Midbrain (tissue), 1 donor: ENCODE data around the gene GBE1.
"Not testable (repeated sequence)": the region's sequence is repeated elsewhere in the genome, so short reads cannot be mapped to it uniquely, and the experiment has no call there.

Experiments used
- DNase-seq: peaks from one replicate; lab custom pipeline; 2025; lab: John Stamatoyannopoulos, UW

The GBE1 gene

DNA sequence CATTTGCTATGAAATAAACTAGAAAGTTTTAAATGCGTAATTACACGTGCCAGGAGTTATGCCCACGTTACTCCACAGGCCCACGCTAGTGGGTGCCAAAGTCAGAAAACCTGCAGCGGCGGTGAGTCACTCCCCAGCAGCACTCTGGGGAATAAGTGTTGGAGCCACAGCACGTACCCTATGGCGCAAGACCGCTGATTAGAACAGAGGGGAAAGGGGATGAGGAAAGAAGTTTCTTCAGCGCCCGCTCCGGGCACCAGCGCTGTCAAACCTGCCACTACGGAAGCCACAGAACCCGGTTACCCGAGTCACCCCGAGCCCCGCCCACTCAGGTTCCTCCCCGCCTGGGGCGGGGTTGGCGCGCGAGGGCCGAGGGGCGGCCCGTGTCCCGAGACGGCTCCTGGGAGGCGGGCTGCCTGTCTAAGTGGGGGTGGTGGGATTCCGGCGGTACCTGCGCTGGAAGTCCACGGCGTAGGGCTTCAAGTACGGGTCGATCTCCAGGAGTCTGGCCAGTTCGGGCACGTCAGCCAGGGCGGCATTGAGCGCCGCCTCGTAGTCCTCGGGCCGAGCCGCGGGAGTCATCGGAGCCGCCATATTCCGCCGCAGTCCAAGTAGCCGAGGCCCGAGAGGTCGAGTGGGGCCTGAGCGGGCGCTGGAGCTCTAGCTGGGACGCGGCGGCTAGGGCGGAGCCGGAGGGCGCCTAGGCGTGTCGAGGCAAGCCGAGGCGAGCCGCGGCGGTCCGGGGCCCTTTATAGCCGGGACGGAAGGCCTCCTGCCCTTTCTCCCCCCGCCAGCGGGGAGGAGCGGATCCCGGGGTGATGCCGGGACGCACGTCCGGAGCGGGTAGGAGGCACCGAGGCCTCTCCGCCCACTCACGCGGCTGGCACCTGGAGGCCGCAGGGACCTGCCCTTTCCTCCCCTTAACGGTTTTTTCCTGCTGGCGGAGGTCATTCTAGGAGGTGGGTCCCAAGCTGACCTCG lies at the start of gene GBE1:
TSS of gene GBE1 (minus strand) at position 722 of the 980 bp plus-strand sequence. CDS start at position 594, 128 bp downstream.
- DNase-seq: peak; percentile 94

DNA sequence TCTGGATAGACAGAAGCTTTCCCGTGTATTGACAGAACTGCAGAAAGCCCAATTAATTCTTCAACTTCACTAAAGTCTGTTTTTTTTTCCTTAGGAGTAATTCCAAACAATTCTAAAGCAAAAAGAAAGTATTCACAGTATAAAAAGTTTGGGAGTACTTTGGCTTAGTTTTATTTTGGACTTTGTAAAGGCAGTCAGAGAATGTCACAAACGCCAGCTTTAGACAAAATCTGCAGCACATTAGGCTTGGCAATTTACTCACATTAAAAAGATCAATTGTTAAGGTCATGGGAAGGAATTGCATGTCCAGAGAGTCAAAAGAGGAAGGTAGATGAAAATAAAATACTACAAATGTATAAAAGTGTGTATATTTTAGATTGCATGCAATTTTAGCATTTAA lies 47.5 kb upstream of the GBE1 start:
- DNase-seq: no peak

DNA sequence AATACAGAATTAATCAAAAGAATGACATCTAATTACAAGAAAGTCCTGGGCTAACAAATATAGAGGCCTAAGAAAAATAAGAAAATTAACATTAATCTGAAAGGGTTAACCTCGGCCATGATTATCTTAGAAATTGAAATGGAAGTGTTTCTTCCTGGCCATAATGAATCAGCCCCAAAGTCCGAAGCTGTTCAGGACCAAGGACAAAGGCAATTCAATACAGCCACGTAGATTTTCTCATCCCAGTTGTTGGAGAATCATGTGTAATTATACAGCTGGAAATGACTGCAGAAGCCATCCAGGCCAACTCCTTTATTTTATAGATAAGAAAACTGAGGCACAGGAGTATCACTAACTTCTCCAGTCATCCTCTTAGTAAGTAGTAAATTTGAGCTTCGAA lies 38.0 kb upstream of the GBE1 start:
- no peak for DNase-seq

GRCh38 chr3:81793410-81793809 lies 32.0 kb upstream of the GBE1 start:
- DNase-seq: no peak

- DNase-seq: no peak
These were observed 28.7 kb upstream of the GBE1 start for GRCh38 chr3:81790117-81790516.

DNA sequence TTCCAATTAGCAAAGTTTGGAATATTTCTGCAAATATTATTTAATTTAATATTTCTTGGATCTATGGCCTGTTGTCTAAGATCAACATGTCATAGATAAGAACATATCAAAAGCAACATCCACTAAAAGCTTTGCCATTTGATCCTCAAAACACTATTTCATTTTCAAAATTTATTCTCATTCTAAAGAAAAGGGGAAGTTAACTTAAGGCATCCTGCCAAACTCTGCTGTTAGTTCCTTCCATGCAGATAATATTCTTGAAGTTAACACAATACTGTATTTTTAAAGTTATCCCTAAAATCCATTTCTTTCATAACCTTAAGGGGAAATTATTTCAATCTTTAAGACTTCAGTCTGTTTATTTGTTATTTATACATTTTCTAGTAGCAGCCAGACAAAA lies 28.2 kb upstream of the GBE1 start:
- DNase-seq: no peak

DNA sequence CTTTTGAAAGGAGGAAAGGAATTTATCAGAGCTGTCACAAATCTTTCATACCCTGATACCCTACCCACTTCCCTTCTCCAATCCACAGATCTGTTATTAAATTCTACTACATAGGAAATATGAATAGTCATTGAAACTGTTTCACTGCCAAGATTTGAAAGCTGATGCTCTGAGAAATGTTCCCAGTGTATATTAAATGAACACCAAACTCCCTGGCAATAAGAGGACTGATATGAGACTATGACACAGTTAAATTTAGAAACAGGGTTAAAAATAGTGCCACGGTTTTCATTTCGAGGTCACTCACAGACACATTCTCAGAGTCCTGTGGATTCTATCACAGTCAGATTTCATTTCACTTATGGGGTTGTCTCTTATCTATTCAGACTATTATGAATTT lies 27.2 kb upstream of the GBE1 start:
- DNase-seq: no peak

DNA sequence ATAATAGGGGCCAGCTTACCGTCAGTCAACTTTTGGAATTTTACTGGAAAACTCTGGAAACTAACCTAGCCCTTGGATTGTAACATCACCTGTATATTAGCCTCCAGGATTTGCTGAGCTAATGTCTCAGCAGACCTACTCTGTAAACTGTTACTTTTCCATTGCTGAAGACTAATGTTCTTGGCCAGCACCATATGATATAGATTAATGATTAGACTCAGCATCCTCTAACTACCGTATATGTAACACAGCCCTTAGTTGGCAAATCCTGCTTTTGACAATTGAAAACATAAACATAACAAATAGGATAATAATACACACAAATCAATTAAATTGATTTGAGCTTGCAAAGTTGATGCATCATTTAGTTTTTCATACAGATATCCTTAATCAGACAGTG lies 26.6 kb upstream of the GBE1 start:
- no peak for DNase-seq

GRCh38 chr3:81782585-81782984 lies 21.1 kb upstream of the GBE1 start:
- DNase-seq: no peak

DNA sequence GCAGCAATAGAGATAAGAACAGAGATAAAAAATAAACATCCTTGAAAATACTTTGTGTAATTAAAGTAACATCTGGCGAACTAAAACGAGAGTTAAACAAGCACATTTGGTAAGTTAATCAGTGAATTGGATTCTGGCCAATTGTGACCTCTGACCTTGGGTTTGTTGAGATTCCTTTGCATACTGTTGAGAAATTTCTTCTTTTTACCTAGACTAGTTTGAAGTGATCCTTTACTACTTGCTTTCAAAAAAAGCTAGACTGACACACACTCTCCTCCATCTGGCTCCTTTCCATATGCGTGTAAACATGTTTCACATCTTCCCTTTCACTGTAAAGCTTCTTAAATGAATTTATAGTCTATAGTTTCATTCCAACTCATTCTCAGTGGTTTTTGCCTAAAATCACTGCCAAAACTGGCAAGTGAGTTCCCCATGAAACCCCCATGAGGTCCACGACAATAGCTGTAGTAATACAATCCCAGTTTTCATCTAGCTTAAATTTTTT lies 17.3 kb upstream of the GBE1 start:
- no peak for DNase-seq

- no peak for DNase-seq
These were observed 15.2 kb upstream of the GBE1 start for GRCh38 chr3:81776643-81777042.

DNA sequence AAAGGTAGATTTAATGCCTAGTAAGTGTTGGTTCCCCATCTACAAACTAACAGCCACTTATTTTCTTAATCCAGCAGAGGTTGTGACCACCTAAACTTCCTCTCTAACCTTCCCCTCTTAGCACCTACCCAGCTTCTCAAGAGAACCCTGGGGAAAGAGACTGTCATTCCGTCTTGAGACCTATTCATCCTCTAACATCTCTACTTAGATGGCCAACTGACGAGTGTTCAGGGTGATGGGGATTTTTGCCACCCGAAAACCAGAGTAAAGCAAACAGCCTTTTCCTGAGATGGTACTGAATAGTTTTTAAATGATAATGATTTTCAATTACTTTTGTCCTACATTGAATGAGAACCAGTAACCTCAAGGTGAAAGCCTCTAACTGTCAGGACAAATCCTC lies 9.3 kb upstream of the GBE1 start:
- DNase-seq: no peak

- DNase-seq: no peak
These were observed 7.9 kb upstream of the GBE1 start for GRCh38 chr3:81769299-81769698.

DNA sequence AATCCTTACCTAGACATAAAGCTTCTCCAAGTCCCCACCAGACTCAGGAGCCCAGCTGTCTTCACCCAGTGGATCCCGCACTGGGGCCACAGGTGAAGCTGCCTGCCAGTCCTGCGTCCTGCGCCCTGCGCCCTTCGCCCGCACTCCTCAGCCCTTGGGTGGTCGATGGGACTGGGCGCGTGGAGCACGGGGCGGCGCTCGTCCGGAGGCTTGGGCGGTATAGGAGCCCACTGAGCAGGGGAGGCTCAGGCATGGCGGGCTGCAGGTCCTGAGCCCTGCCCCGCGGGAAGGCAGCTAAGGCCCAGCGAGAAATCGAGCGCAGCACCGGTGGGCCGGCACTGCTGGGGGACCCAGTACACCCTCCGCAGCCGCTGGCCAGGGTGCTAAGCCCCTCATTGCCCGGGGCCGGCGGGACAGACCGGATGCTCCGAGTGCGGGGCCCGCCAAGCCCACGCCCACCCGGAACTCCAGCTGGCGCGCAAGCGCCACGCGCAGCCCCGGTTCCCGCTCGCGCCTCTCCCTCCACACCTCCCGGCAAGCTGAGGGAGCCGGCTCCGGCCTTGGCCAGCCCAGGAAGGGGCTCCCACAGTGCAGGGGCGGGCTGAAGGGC lies 5.9 kb upstream of the GBE1 start:
- DNase-seq: not testable (repeated sequence)

- no peak for DNase-seq
These were observed 4.0 kb upstream of the GBE1 start for GRCh38 chr3:81765400-81765799.

GRCh38 chr3:81764665-81765064 lies 3.2 kb upstream of the GBE1 start:
- no peak for DNase-seq

DNA sequence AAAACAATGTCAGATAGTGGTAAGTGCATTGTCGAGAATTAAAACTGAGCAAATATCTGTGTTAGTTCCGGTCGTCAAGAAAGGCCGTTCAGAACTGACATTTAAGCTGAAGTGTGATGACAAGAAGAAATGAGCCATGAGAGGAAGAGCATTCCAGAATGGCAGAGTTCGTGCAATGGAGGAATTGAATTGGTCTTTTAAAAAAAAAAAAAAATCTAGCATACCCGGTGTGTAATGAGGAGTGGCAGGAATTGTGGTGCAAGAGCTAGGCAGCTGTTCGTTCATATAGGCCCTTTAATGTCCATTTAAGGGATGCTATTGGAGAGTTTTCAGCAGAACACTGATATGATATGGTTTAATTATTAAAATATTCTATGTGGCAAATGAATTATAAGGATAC lies 2.6 kb upstream of the GBE1 start:
- no peak for DNase-seq

GRCh38 chr3:81763001-81763400 lies 1.6 kb upstream of the GBE1 start:
- DNase-seq: no peak

DNA sequence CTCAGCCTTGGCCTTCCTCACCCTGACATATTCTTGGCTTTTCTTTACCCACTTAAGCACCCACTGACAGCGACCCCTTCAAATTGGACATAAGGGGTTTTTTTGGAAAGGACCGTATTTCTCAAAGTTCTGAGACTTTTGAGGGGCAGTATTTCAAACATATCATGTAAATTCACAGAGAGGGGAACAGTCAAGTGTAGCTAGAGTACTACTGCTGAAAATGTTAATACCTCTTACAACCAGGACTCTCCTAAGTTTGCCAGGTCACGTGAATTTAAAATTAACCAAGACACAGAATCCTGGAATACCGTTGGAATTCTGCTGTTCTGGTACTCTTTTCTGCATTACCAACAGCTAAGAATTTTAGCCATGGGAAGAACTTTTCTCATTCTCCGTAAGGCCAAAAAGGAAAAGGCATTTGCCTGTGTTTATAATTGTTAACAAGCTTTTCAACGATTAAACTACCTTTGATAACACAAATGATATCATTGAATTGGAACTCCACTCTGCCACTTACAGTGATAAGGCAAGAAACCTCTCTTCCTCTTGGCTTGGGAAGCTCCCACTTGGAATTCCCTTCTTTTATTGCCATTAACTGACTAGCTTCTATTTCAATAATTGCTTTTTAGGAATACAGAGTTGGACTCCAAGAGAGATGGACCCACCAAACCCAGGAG lies 597 bp upstream of the GBE1 start:
- DNase-seq: no peak

DNA sequence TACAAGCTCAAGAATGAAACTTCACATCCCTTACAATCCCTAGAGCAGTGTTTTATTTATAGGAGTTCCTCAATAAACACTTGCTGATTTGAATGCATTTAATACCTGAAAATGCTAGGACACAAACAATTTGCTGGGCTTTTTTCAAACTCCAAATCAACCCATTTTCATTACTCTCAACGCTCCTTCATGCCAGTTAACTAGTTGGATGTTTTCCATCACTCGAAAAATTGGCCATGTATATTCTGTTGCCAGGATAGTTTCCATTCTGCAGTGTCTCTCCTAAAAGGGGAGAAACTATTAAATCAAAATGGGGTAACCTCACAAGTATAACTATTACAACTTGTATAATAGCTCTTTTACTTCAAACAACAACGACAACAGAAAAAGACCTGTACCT lies 1.2 kb downstream of the GBE1 start:
- DNase-seq: no peak

GRCh38 chr3:81758771-81759170 lies 2.7 kb downstream of the GBE1 start:
- DNase-seq: not testable (repeated sequence)

DNA sequence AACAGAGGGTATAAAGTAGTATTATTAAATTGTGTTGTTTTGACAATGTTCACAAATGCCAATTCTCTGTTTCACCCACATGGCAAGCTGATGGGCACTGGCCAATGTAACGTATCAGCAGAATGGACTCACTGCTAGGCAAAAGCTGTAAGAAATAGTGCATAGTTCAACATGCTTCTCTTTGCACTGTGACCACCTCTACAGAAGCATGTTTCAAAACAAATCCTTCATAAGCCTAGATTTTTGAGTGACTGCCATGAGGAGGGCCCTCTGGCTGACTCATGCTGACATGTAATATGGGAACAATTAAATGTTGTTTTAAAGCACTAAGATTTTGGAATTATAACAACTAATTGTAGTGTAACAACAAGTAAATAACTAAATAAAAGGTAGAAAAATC lies 3.2 kb downstream of the GBE1 start:
- no peak for DNase-seq
